H1 (cell line): ENCODE data around the gene NPPA. TPM values are rescaled to one million over a fixed set of nuclear protein-coding genes. Genes with fewer than 3 reads are reported as not detected.

Experiments used
- CTCF ChIA-PET: fragments of 300-600 bp; sonication (Branson Sonifier 250); formaldehyde crosslinking; loops from one replicate; lab custom pipeline; 2021; ENCODE audit not compliant: partially characterized antibody; lab: Charles Lee
- POLR2A ChIA-PET: fragments of 300-600 bp; sonication (Branson Sonifier 250); formaldehyde crosslinking; loops from one replicate; lab custom pipeline; 2021; ENCODE audit warnings: inconsistent platforms; ENCODE audit not compliant: partially characterized antibody; lab: Charles Lee
- DNase-seq, 2 experiments: peaks; one replicate each; pipeline versions ENCODE4 v3.0.0 to v3.0.0-alpha.2; 2010 to 2022; ENCODE audit warnings: low spot score in 2 of 2, low read depth in 1 of 2, mixed read lengths in 1 of 2
- FAIRE-seq: peaks from 2 replicates; lab custom pipeline; 2011; peaks lifted over from hg19 to GRCh38; lab: Jason Lieb, UNC
- H2AFZ ChIP-seq: 2 replicates; pipeline ENCODE4 v1.8.1; 2012; ENCODE audit warnings: low read length, inconsistent platforms
- H2AK5ac ChIP-seq: 2 replicates; pipeline ENCODE4 v1.6.1; 2013; ENCODE audit warnings: low read depth, low read length
- H2BK120ac ChIP-seq: replicated peaks from 2 replicates; pipeline ENCODE3; 2013; ENCODE audit warnings: low read depth, low read length, inconsistent platforms
- H2BK12ac ChIP-seq: 2 replicates; pipeline ENCODE4 v1.6.1; 2013; ENCODE audit warnings: low read depth, low read length
- H2BK15ac ChIP-seq: 2 replicates; pipeline ENCODE4 v1.6.1; 2013; ENCODE audit warnings: low read length
- H2BK20ac ChIP-seq: 2 replicates; pipeline ENCODE4 v1.6.1; 2013; ENCODE audit warnings: low read length
- H2BK5ac ChIP-seq: 2 replicates; pipeline ENCODE4 v1.6.1; 2013; ENCODE audit warnings: low read depth, low read length
- H3K14ac ChIP-seq: 2 replicates; pipeline ENCODE4 v1.6.1; 2013; ENCODE audit warnings: inconsistent platforms; ENCODE audit not compliant: insufficient read length
- H3K18ac ChIP-seq: 2 replicates; pipeline ENCODE4 v1.6.1; 2013; ENCODE audit warnings: low read length; ENCODE audit errors: extremely low read depth
- H3K23ac ChIP-seq: 2 replicates; pipeline ENCODE4 v1.6.1; 2013; ENCODE audit warnings: inconsistent platforms; ENCODE audit not compliant: insufficient read length
- H3K23me2 ChIP-seq: 2 replicates; pipeline ENCODE4 v1.6.1; 2013; ENCODE audit warnings: low read depth, low read length
- H3K27ac ChIP-seq: 2 replicates; pipeline ENCODE4 v1.6.1; 2011; ENCODE audit warnings: low read depth, low read length, inconsistent platforms
- H3K27me3 ChIP-seq, 4 experiments: replicated peaks in 1 of 4; 1 replicate in 1 of 4; 2 replicates in 3 of 4; pipeline versions ENCODE4 v1.6.1 to v1.8.1; 2011 to 2013; ENCODE audit warnings: low read length in 3 of 4, mild to moderate bottlenecking in 3 of 4, inconsistent platforms in 2 of 4, mixed read lengths in 2 of 4, moderate library complexity in 1 of 4; ENCODE audit not compliant: control insufficient read depth in 3 of 4, insufficient read depth in 3 of 4; ENCODE audit errors: extremely low read depth in 1 of 4
- H3K36me3 ChIP-seq, 4 experiments: 2 replicates each; pipeline versions ENCODE4 v1.6.1 to v1.8.1; 2011 to 2013; ENCODE audit warnings: mild to moderate bottlenecking in 4 of 4, low read length in 3 of 4, moderate library complexity in 2 of 4, control low read depth in 1 of 4, inconsistent platforms in 1 of 4; ENCODE audit not compliant: insufficient read depth in 4 of 4, control insufficient read depth in 2 of 4
- H3K4ac ChIP-seq: replicated peaks from 2 replicates; pipeline ENCODE3; 2013; ENCODE audit warnings: low read length, low read depth, mixed read lengths, inconsistent platforms; ENCODE audit not compliant: insufficient read length
- H3K4me1 ChIP-seq, 4 experiments: replicated peaks in 1 of 4; 1 replicate in 1 of 4; 2 replicates in 3 of 4; pipeline versions ENCODE4 v1.6.1 to v1.8.1; 2011 to 2013; ENCODE audit warnings: low read length in 3 of 4, inconsistent platforms in 2 of 4, mixed read lengths in 1 of 4; ENCODE audit not compliant: insufficient read depth in 4 of 4, control insufficient read depth in 3 of 4
- H3K4me2 ChIP-seq, 2 experiments: 2 replicates each; pipeline versions ENCODE4 v1.6.1 to v1.8.1; 2011 to 2013; ENCODE audit warnings: low read depth in 2 of 2, low read length in 2 of 2, control low read depth in 1 of 2, inconsistent platforms in 1 of 2, mild to moderate bottlenecking in 1 of 2; ENCODE audit not compliant: insufficient read depth in 1 of 2
- H3K4me3 ChIP-seq, 4 experiments: fragments of 200-600, 300-600 bp in 1 of 4; sonication (generic), shearing (Covaris generic), sonication (Bioruptor Twin) in 1 of 4; 2 replicates each; pipeline versions ENCODE4 v1.5.1 to v1.8.1; 2011 to 2016; ENCODE audit warnings: low read length in 4 of 4, low read depth in 3 of 4, control low read depth in 2 of 4, inconsistent platforms in 2 of 4, mild to moderate bottlenecking in 2 of 4, mixed read lengths in 1 of 4, moderate library complexity in 1 of 4; ENCODE audit not compliant: insufficient read depth in 2 of 4; ENCODE audit errors: extremely low read depth in 1 of 4
- H3K56ac ChIP-seq: replicated peaks from 2 replicates; pipeline ENCODE3; 2013; ENCODE audit warnings: low read depth, mild to moderate bottlenecking, mixed read lengths, low read length, inconsistent platforms; ENCODE audit not compliant: insufficient read length
- H3K79me1 ChIP-seq: 2 replicates; pipeline ENCODE4 v1.6.1; 2013; ENCODE audit warnings: low read depth, low read length, control low read depth
- H3K79me2 ChIP-seq, 2 experiments: 2 replicates each; pipeline versions ENCODE4 v1.6.1 to v1.8.1; 2012 to 2013; ENCODE audit warnings: low read length in 2 of 2, mild to moderate bottlenecking in 2 of 2, inconsistent platforms in 1 of 2; ENCODE audit not compliant: insufficient read depth in 2 of 2, control insufficient read depth in 1 of 2
- H3K9ac ChIP-seq, 4 experiments: replicated peaks in 1 of 4; 1 replicate in 1 of 4; 2 replicates in 3 of 4; pipeline versions ENCODE4 v1.6.1 to v1.8.1; 2011 to 2013; ENCODE audit warnings: low read depth in 3 of 4, low read length in 3 of 4, control low read depth in 2 of 4, mild to moderate bottlenecking in 2 of 4, moderate library complexity in 2 of 4, inconsistent platforms in 1 of 4; ENCODE audit errors: extremely low read depth in 1 of 4
- H3K9me3 ChIP-seq, 2 experiments: 2 replicates each; pipeline versions ENCODE4 v1.6.1 to v1.8.1; 2012 to 2013; ENCODE audit warnings: mild to moderate bottlenecking in 2 of 2, moderate library complexity in 2 of 2, control low read depth in 1 of 2, inconsistent platforms in 1 of 2, low read depth in 1 of 2, low read length in 1 of 2, mixed read lengths in 1 of 2; ENCODE audit not compliant: insufficient read depth in 2 of 2
- H4K20me1 ChIP-seq, 2 experiments: replicated peaks in 1 of 2; 2 replicates each; pipeline versions ENCODE3 to v1.8.1; 2011 to 2013; ENCODE audit warnings: inconsistent platforms in 2 of 2, low read length in 2 of 2, mild to moderate bottlenecking in 1 of 2; ENCODE audit not compliant: insufficient read depth in 2 of 2, control insufficient read depth in 1 of 2
- H4K5ac ChIP-seq: 2 replicates; pipeline ENCODE4 v1.6.1; 2013; ENCODE audit warnings: low read length, low read depth, mixed read lengths, inconsistent platforms; ENCODE audit not compliant: insufficient read length
- H4K8ac ChIP-seq: 2 replicates; pipeline ENCODE4 v1.8.0; 2013; ENCODE audit warnings: mild to moderate bottlenecking, moderate library complexity, low read length, inconsistent platforms; ENCODE audit not compliant: insufficient read depth; ENCODE audit errors: extremely low read depth
- H4K91ac ChIP-seq: replicated peaks from 2 replicates; pipeline ENCODE3; 2013; ENCODE audit warnings: low read length, mixed read lengths, inconsistent platforms; ENCODE audit not compliant: insufficient read length
- BACH1 ChIP-seq: IDR thresholded peaks from 2 replicates; pipeline ENCODE4 v1.6.1; 2012; ENCODE audit warnings: low read length, improper control_type of control experiment
- BRCA1 ChIP-seq: IDR thresholded peaks from 2 replicates; pipeline ENCODE4 v1.6.1; 2012; ENCODE audit warnings: low read depth, low read length, improper control_type of control experiment
- WGBS, 2 experiments: shearing (Covaris generic) in 1 of 2; methylation state at CpG; one replicate each; pipeline versions ENCODE4 v1.1.6 to v1.1.7; 2013 to 2015; ENCODE audit warnings: low lambda C conversion rate in 2 of 2, mixed read lengths in 2 of 2, inconsistent platforms in 1 of 2, low coverage in 1 of 2, missing lambda C conversion rate in 1 of 2; ENCODE audit not compliant: insufficient replicate concordance in 2 of 2, insufficient coverage in 1 of 2, insufficient read length in 1 of 2; ENCODE audit errors: extremely low coverage in 1 of 2, missing lambda C conversion rate in 1 of 2; 5-methylcytosine and 5-hydroxymethylcytosine counted together
- polyA plus RNA-seq, 7 experiments: library from polyadenylated mRNA; depleted of rRNA in 3 of 7; stranded (reverse) in 5 of 7; unstranded in 2 of 7; fragments of >200 nt in 5 of 7; fragments of 200-250 nt in 2 of 7; gene quantifications; 1 replicate in 5 of 7; 2 replicates in 1 of 7; 4 replicates in 1 of 7; pipeline versions ENCODE4 v1.2.1 to v1.2.3, GENCODE V29; 2011 to 2013; ENCODE audit warnings: missing spikeins in 2 of 7, mixed read lengths in 2 of 7
- total RNA-seq: library from RNA; stranded (reverse); fragmentation: NEBNext Ultra II Directional; extraction: Animal tissue kit (Norgen Biotek cat#: 25700); gene quantifications from 2 replicates; pipeline ENCODE4 v1.2.1, GENCODE V29; 2021

The NPPA gene
- total and polyA plus RNA-seq, 2 of the 8 experiments (the other 6 are each of a cell fraction or from before 2014, with no cell fraction given), result not detected

- Histone ChIP-seq H2BK15ac (0 out of 2 replicates have a peak overlapping the region, but pooled peaks have one; percentile 72), H2BK12ac (no peak overlapping the region)
Measured at GRCh38 chr1:11869104-11869503, 21.5 kb upstream of the NPPA start.

More at GRCh38 chr1:11869104-11869503, 21.5 kb upstream of the NPPA start:
- Histone ChIP-seq H3K27me3 (no peaks in the 10 kb centered on the region; a peak in 2 of 7 replicates), H3K18ac (no peak overlapping the region), H3K36me3 (no peaks in the 10 kb centered on the region), H3K79me2 (no peaks in the 10 kb centered on the region), H4K91ac (no peak overlapping the region), H3K4me1 (no peaks in the 10 kb centered on the region), H2BK120ac (no peak overlapping the region), H3K23ac (no peak overlapping the region), H3K4ac (no peak overlapping the region), H3K23me2 (no peaks in the 10 kb centered on the region; the same call in 1 of the 2 replicates), H2AFZ (no peak overlapping the region)
- FAIRE-seq (no peak), DNase-seq (no peak)
- 83% methylated on average over 3 of the region's 3 CpGs; no CpG with 5 or more reads in 1 of the 2 experiments for WGBS, 2 experiments
- ChIA-PET POLR2A (interaction anchor here (0.9 to 7.1 kb wide), 3 partner anchors 9 to 40 kb away, joined by 3 to 47 read pairs (median 6); no protein-coding TSS in a partner anchor), CTCF (interaction anchor here (0.6 to 5.6 kb wide), 12 partner anchors 9 to 146 kb away, joined by 3 to 46 read pairs (median 9); partner anchors contain the start of gene NPPA)
- TF ChIP-seq BRCA1 (no peak), BACH1 (no peak)
- TF ChIP-seq, all 59 proteins: peak for 0
- H3K9me3 ChIP-seq, result no peaks in the 10 kb centered on the region
- H3K4me3 ChIP-seq, result no peak overlapping the region
- H2AK5ac ChIP-seq, result no peak overlapping the region
- H3K4me2 ChIP-seq, result no peak overlapping the region
- H3K56ac ChIP-seq, result no peak overlapping the region
- H2BK20ac ChIP-seq, result no peak overlapping the region
- H4K20me1 ChIP-seq, result no peaks in the 10 kb centered on the region
- no peak overlapping the region for H2BK5ac ChIP-seq
- H4K8ac ChIP-seq, result no peak overlapping the region
- H3K9ac ChIP-seq, result no peak overlapping the region
- no peaks in the 10 kb centered on the region for H3K79me1 ChIP-seq
- no peak overlapping the region for H3K14ac ChIP-seq
- H3K27ac ChIP-seq, result no peak overlapping the region
- no peak overlapping the region for H4K5ac ChIP-seq
